ENCODE data around the gene SLC39A9. TPM values are rescaled to one million over a fixed set of nuclear protein-coding genes. Genes with fewer than 3 reads are reported as not detected.
A peak's percentile ranks its signal among the peaks of the same experiment; 100 is the strongest.

The SLC39A9 gene
- total and polyA plus RNA-seq, 10 of the 15 experiments (the other 5 are each of a cell fraction or from before 2014, with no cell fraction given): 19.9 to 109 (median 46.9) TPM

DNA sequence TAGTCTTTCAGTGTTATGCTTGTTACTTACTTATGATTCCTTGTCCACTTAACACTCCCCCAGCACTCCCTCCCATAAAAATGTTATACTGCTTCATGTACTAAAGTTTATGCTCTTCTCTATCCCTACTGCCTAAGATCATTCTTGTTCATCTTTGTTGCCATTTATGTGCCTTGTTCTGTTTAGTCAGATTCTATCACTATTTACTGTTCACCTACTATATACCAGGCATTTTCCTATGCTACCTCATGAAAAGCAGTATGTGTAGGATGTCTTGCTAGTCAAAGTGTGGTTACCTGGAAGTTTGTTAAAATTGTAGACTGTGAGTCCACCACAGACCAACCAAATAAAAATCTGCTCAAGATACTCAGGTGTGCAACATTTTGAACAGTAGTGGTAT is 24.3 kb upstream of the SLC39A9 start:
- Histone ChIP-seq H3K27me3 (replicated peaks in 1 of 2; ENCODE audit: control insufficient read depth in 2 of 2, insufficient read depth in 2 of 2, low read length in 1 of 2) (no peaks in the 10 kb centered on the region), H3K9ac (ENCODE audit: control insufficient read depth, insufficient read depth, low read length) (no peak overlapping the region), H3K4me2 (ENCODE audit: control insufficient read depth, insufficient read depth) (no peak overlapping the region), H3K36me3 (ENCODE audit: control insufficient read depth in 2 of 2, insufficient read depth in 2 of 2, low read length in 1 of 2) (peaks cover 3 to 11% of the 10 kb centered on the region in 2 experiments; a peak in 3 of 4 replicates), H3K27ac (ENCODE audit: control insufficient read depth, insufficient read depth) (no peak overlapping the region), H2AFZ (ENCODE audit: control insufficient read depth, low read depth, low read length) (no peak overlapping the region), H4K20me1 (ENCODE audit: control insufficient read depth, insufficient read depth) (no peaks in the 10 kb centered on the region), H3K9me3 (replicated peaks; ENCODE audit: control insufficient read depth, insufficient read depth, low read length) (no peaks in the 10 kb centered on the region), H3K4me3 (no peak overlapping the region), H3K4me1 (ENCODE audit: control insufficient read depth, insufficient read depth, low read length) (no peaks in the 10 kb centered on the region), H3K79me2 (ENCODE audit: control insufficient read depth, insufficient read depth, low read length) (no peaks in the 10 kb centered on the region)
- ChIA-PET CTCF (interaction anchor here (0.6 kb wide), 1 partner anchor 126 kb away, joined by 4 read pairs; no protein-coding TSS in a partner anchor), SMC1A (ENCODE audit: uncharacterized antibody, unreplicated experiment) (no interaction called here), POLR2A (interaction anchor here (1.3 kb wide), 1 partner anchor 16 kb away, joined by 3 read pairs; no protein-coding TSS in a partner anchor), RAD21 (ENCODE audit: unreplicated experiment) (no interaction called here)
- in situ Hi-C loops (cut with MboI) (no loop called here), intact Hi-C loops (cut with micrococcal nuclease; ENCODE audit: unreplicated experiment) (no loop called here)
- BruUV-seq (replicated peaks): no TSS peak
- ATAC-seq (no peak), DNase-seq (ENCODE audit: low read depth, low spot score) (no peak), FAIRE-seq (no peak)
- TF ChIP-seq POLR2A (IDR thresholded peaks at IDR 0.05; ENCODE audit: low read depth, low read length): 0 out of 2 replicates have a peak, but pooled peaks have one; percentile 4
- TF ChIP-seq, protein P1, sequence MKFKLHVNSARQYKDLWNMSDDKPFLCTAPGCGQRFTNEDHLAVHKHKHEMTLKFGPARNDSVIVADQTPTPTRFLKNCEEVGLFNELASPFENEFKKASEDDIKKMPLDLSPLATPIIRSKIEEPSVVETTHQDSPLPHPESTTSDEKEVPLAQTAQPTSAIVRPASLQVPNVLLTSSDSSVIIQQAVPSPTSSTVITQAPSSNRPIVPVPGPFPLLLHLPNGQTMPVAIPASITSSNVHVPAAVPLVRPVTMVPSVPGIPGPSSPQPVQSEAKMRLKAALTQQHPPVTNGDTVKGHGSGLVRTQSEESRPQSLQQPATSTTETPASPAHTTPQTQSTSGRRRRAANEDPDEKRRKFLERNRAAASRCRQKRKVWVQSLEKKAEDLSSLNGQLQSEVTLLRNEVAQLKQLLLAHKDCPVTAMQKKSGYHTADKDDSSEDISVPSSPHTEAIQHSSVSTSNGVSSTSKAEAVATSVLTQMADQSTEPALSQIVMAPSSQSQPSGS (IDR thresholded peaks at IDR 0.05; ENCODE audit: low read length): no peak
- TF ChIP-seq CREB1 (IDR thresholded peaks at IDR 0.05; ENCODE audit: low read depth): no peak
- TF ChIP-seq SPI1 (IDR thresholded peaks at IDR 0.05; ENCODE audit: borderline replicate concordance, insufficient read depth, low read depth, low read length): no peak
- no peak for TF ChIP-seq ZZZ3 (IDR thresholded peaks at IDR 0.05; ENCODE audit: control insufficient read depth, insufficient read length, low read depth)
- TF ChIP-seq MTA2 (IDR thresholded peaks at IDR 0.05; ENCODE audit: low read depth): no peak
- TF ChIP-seq, protein P2, sequence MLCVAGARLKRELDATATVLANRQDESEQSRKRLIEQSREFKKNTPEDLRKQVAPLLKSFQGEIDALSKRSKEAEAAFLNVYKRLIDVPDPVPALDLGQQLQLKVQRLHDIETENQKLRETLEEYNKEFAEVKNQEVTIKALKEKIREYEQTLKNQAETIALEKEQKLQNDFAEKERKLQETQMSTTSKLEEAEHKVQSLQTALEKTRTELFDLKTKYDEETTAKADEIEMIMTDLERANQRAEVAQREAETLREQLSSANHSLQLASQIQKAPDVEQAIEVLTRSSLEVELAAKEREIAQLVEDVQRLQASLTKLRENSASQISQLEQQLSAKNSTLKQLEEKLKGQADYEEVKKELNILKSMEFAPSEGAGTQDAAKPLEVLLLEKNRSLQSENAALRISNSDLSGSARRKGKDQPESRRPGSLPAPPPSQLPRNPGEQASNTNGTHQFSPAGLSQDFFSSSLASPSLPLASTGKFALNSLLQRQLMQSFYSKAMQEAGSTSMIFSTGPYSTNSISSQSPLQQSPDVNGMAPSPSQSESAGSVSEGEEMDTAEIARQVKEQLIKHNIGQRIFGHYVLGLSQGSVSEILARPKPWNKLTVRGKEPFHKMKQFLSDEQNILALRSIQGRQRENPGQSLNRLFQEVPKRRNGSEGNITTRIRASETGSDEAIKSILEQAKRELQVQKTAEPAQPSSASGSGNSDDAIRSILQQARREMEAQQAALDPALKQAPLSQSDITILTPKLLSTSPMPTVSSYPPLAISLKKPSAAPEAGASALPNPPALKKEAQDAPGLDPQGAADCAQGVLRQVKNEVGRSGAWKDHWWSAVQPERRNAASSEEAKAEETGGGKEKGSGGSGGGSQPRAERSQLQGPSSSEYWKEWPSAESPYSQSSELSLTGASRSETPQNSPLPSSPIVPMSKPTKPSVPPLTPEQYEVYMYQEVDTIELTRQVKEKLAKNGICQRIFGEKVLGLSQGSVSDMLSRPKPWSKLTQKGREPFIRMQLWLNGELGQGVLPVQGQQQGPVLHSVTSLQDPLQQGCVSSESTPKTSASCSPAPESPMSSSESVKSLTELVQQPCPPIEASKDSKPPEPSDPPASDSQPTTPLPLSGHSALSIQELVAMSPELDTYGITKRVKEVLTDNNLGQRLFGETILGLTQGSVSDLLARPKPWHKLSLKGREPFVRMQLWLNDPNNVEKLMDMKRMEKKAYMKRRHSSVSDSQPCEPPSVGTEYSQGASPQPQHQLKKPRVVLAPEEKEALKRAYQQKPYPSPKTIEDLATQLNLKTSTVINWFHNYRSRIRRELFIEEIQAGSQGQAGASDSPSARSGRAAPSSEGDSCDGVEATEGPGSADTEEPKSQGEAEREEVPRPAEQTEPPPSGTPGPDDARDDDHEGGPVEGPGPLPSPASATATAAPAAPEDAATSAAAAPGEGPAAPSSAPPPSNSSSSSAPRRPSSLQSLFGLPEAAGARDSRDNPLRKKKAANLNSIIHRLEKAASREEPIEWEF (IDR thresholded peaks at IDR 0.05; ENCODE audit: insufficient replicate concordance, low read depth, low read length): no peak
